Measurements from ENCODE around the gene PISD.

DNA sequence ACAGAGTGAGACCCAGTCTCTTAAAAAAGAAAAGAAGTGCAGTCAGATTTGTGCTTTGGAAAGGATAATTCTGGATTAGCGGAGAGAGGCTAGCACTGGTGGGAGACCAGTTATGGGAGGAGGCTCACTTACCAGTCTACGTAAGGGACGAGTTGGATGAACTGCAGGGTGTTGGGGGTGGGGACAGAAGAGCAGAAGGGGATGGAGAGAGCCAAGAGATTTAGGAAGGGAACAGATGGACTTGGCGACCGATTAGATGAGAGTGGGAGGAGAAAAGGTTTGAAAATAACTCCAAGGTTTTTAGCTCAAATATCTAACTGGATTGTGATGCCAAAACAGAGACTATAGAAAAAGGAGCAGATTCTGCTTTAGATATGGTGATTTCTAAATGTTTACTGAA lies 84.3 kb downstream of the PISD start:
- TF ChIP-seq EZH2phosphoT487 (conservative IDR thresholded peaks at IDR 0.05; ENCODE audit: low read length) = no peak
- TF ChIP-seq CTCF (IDR thresholded peaks at IDR 0.05; ENCODE audit: insufficient read depth, low read length, poor library complexity, severe bottlenecking) = no peak
